PC-3 (cell line): ENCODE data around the gene FANK1.
"Not testable (repeated sequence)": the region's sequence is repeated elsewhere in the genome, so short reads cannot be mapped to it uniquely, and the experiment has no call there.

Source experiments
- EZH2 ChIP-seq: fragments of 300-600 bp; sonication (generic); IDR thresholded peaks from one replicate; pipeline ENCODE4 v1.6.1; 2017; ENCODE audit warnings: antibody characterized with exemption, mild to moderate bottlenecking, low read length; ENCODE audit not compliant: unreplicated experiment
- EZH2phosphoT487 ChIP-seq: fragments of 300-600 bp; sonication (generic); IDR thresholded peaks from 2 replicates; pipeline ENCODE4 v1.6.1; 2018; ENCODE audit warnings: mild to moderate bottlenecking, antibody characterized with exemption, low read length, borderline replicate concordance
- TF ChIP-seq, protein P1 (sequence below): fragments of 300-600 bp; sonication (generic); conservative IDR thresholded peaks from 2 replicates; pipeline ENCODE4 v1.5.1; 2017; ENCODE audit warnings: antibody characterized with exemption, low read depth, mild to moderate bottlenecking, low read length

DNA sequence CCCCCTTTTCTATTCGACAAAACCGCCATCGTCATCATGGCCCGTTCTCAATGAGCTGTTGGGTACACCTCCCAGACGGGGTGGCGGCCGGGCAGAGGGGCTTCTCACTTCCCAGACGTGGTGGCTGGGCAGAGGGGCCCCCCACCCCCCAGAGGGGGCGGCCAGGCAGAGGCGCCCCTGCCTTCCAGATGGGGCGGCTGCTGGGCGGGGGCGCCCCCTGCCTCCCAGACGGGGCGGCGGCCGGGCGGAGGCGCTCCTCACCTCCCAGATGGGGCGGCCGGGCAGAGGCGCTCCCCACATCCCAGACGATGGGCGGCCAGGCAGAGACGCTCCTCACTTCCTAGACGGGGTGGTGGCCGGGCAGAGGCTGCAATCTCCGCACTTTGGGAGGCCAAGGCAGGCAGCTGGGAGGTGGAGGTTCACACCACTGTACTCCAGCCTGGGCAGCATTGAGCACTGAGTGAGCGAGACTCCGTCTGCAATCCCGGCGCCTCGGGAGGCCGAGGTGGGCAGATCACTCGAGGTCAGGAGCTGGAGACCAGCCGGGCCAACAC lies 73.8 kb downstream of the FANK1 start:
- TF ChIP-seq, protein P1, sequence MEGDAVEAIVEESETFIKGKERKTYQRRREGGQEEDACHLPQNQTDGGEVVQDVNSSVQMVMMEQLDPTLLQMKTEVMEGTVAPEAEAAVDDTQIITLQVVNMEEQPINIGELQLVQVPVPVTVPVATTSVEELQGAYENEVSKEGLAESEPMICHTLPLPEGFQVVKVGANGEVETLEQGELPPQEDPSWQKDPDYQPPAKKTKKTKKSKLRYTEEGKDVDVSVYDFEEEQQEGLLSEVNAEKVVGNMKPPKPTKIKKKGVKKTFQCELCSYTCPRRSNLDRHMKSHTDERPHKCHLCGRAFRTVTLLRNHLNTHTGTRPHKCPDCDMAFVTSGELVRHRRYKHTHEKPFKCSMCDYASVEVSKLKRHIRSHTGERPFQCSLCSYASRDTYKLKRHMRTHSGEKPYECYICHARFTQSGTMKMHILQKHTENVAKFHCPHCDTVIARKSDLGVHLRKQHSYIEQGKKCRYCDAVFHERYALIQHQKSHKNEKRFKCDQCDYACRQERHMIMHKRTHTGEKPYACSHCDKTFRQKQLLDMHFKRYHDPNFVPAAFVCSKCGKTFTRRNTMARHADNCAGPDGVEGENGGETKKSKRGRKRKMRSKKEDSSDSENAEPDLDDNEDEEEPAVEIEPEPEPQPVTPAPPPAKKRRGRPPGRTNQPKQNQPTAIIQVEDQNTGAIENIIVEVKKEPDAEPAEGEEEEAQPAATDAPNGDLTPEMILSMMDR, result not testable (repeated sequence)
- TF ChIP-seq EZH2, EZH2phosphoT487: not testable (repeated sequence)
